ENCODE measurements around the gene CDKAL1. TPM values are rescaled to one million over a fixed set of nuclear protein-coding genes. Genes with fewer than 3 reads are reported as not detected.
"Not testable (repeated sequence)": the region's sequence is repeated elsewhere in the genome, so short reads cannot be mapped to it uniquely, and the experiment has no call there.

The CDKAL1 gene
- polyA plus RNA-seq, 2 of the 4 experiments (the other 2 are of a cell fraction), result 4.7 to 8.3 TPM

- CTCF ChIA-PET, result no interaction called here
- POLR2A ChIA-PET, result no interaction called here
- FAIRE-seq (no peak), DNase-seq (ENCODE audit: low read depth in 1 of 2, low spot score in 1 of 2) (no peak), ATAC-seq (no peak)
- Histone ChIP-seq H3K4me3 (no peak overlapping the region), H3K9me3 (no peaks in the 10 kb centered on the region), H3K4me2 (no peak overlapping the region), H3K27ac (no peak overlapping the region), H3K4me1 (0 out of 3 replicates have a peak, but pooled peaks cover 6% of the 10 kb centered on the region)
- TF ChIP-seq MAZ (IDR thresholded peaks at IDR 0.05; ENCODE audit: borderline replicate concordance, low read depth, low read length) (no peak), NR3C1 (IDR thresholded peaks at IDR 0.05) (no peak), RCOR1 (IDR thresholded peaks at IDR 0.05; ENCODE audit: low read depth, low read length) (no peak), RAD21 (conservative IDR thresholded peaks at IDR 0.05 in 1 of 2, IDR thresholded peaks at IDR 0.05 in 1 of 2) (no peak), POLR2AphosphoS2 (conservative IDR thresholded peaks at IDR 0.05; ENCODE audit: low read length) (no peak), ZC3H11A (IDR thresholded peaks at IDR 0.05) (no peak), EP300 (IDR thresholded peaks at IDR 0.05) (no peak), HOXB13 (CRISPR knock-in tag; IDR thresholded peaks at IDR 0.05; ENCODE audit: low read depth) (no peak), KDM5A (IDR thresholded peaks at IDR 0.05) (no peak), REST (IDR thresholded peaks at IDR 0.05) (no peak)
- 92% methylated on average over 2 of the region's 2 CpGs for WGBS (ENCODE audit: missing lambda C conversion rate)
Measured at GRCh38 chr6:20921578-20921977, 387.3 kb downstream of the CDKAL1 start.

- Histone ChIP-seq H3K9me3 (no peaks in the 10 kb centered on the region), H3K4me3 (no peak overlapping the region), H3K4me1 (0 out of 3 replicates have a peak, but pooled peaks cover 6% of the 10 kb centered on the region), H3K27ac (no peak overlapping the region), H3K4me2 (no peak overlapping the region)
- FAIRE-seq (no peak), DNase-seq (ENCODE audit: low read depth in 1 of 2, low spot score in 1 of 2) (no peak), ATAC-seq (no peak)
- no peak for TF ChIP-seq EHF (CRISPR knock-in tag; IDR thresholded peaks at IDR 0.05)
- no peak for TF ChIP-seq HOXA7 (CRISPR knock-in tag; IDR thresholded peaks at IDR 0.05)
- no peak for TF ChIP-seq KDM5A (IDR thresholded peaks at IDR 0.05)
- TF ChIP-seq CHD4 (IDR thresholded peaks at IDR 0.05; ENCODE audit: borderline replicate concordance), result no peak
- TF ChIP-seq CBX8 (IDR thresholded peaks at IDR 0.05), result no peak
- no peak for TF ChIP-seq RNF2 (IDR thresholded peaks at IDR 0.05; ENCODE audit: borderline replicate concordance, low read depth)
- no peak for TF ChIP-seq CHD2 (IDR thresholded peaks at IDR 0.05; ENCODE audit: low read length, partially characterized antibody)
- no peak for TF ChIP-seq FOXS1 (CRISPR knock-in tag; IDR thresholded peaks at IDR 0.05)
- TF ChIP-seq EHMT2 (IDR thresholded peaks at IDR 0.05; ENCODE audit: low read depth), result no peak
- TF ChIP-seq PHF8 (IDR thresholded peaks at IDR 0.05; ENCODE audit: borderline replicate concordance, low read depth), result no peak
- no peak for TF ChIP-seq HEYL (CRISPR knock-in tag; IDR thresholded peaks at IDR 0.05)
- TF ChIP-seq EP300 (IDR thresholded peaks at IDR 0.05), result no peak
- TF ChIP-seq CBX2 (IDR thresholded peaks at IDR 0.05; ENCODE audit: borderline replicate concordance, low read depth), result no peak
- TF ChIP-seq RFX5 (IDR thresholded peaks at IDR 0.05), result no peak
- TF ChIP-seq JUNB (IDR thresholded peaks at IDR 0.05), result no peak
- TF ChIP-seq MYC (IDR thresholded peaks at IDR 0.05; ENCODE audit: borderline replicate concordance, low read length), result no peak
- no peak for TF ChIP-seq PBX3 (IDR thresholded peaks at IDR 0.05)
- TF ChIP-seq REST (IDR thresholded peaks at IDR 0.05), result no peak
- no peak for TF ChIP-seq MAFK (IDR thresholded peaks at IDR 0.05; ENCODE audit: partially characterized antibody)
- no peak for TF ChIP-seq NPAS2 (CRISPR knock-in tag; IDR thresholded peaks at IDR 0.05; ENCODE audit: borderline replicate concordance)
- ChIA-PET CTCF (no interaction called here), POLR2A (no interaction called here)
Measured at GRCh38 chr6:20922743-20923142, 388.5 kb downstream of the CDKAL1 start.

GRCh38 chr6:20924094-20924493 lies 389.8 kb downstream of the CDKAL1 start:
- DNase-seq (ENCODE audit: low read depth in 1 of 2, low spot score in 1 of 2); CTCF ChIA-PET; H3K4me2 ChIP-seq; FAIRE-seq; ATAC-seq; H3K4me1 ChIP-seq; H3K27ac ChIP-seq; H3K4me3 ChIP-seq; POLR2A ChIA-PET; H3K9me3 ChIP-seq: not testable (repeated sequence)
- 97% methylated on average over 3 of the region's 3 CpGs for WGBS (ENCODE audit: missing lambda C conversion rate)
